HG03108 (cell line): ENCODE measurements around the gene GREM1.

Source experiments
- ATAC-seq: cut with Tn5 transposase; IDR thresholded peaks from one replicate; pipeline ENCODE4 v1.9.1; 2021; ENCODE audit warnings: moderate library complexity; ENCODE audit not compliant: unreplicated experiment

Gene GREM1

DNA sequence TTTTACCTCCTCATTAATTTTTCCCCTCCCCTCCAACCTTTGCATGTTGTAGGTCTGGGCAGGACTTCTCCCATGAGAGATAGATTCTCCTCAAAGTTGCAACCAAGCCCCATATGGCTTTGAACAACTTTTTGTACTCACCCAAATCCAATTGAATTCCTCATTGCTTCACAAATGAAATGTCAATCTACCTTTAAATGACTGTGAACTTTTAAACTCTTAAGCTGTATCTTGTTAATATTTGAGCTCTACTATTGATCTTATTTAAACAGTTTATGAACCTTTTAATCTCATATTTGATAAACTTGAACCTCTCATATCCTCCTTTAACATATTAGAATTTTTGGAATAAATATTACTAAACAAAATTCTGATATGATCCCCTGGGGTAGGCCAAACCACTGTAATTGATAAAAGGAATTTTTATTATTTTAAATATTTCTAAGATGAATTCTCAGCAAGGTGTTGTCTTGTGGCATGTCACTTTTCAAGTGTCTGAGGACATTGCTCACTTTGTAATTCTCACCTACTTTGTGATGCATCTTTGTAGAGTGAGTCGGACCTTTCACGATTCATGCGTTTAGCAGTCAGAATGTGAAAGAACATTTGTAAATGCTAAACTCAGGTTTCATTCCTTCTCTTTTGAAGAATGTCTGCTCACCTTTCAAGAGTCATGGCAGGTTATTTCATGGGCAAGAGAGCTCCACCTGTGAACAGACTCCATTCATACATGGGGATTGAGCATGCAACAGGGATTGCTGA is 23.4 kb upstream of the GREM1 start:
- ATAC-seq, result no peak

DNA sequence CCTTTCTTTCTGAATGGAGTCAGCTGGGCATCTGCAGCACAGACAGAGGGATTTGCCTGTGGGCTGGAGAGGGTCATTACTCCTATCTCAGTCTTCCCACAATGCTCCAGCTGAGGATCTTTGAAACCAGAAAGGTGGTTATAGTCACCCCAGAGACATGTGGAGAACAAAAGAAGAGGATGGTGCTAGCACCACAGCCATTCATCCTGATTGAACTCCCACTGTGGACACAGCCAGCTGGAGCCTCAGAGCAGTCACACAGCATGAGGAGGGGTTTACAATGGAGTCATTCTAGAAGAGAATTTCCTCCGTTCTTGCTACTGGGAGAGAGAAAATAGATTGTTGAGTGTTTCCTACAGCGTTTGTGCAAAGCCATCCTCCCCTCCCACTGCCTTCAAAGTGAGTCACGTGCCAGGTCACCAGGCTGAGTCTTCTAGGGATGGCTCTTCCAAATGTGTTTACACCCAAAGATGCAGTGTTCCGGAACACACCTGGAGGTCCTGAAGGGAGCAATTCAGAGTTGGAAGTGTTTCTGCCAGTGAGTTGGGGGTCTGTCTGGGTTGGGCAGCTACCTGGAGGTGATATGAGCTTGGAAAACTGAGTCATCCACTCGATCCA is 18.9 kb upstream of the GREM1 start:
- no peak for ATAC-seq

DNA sequence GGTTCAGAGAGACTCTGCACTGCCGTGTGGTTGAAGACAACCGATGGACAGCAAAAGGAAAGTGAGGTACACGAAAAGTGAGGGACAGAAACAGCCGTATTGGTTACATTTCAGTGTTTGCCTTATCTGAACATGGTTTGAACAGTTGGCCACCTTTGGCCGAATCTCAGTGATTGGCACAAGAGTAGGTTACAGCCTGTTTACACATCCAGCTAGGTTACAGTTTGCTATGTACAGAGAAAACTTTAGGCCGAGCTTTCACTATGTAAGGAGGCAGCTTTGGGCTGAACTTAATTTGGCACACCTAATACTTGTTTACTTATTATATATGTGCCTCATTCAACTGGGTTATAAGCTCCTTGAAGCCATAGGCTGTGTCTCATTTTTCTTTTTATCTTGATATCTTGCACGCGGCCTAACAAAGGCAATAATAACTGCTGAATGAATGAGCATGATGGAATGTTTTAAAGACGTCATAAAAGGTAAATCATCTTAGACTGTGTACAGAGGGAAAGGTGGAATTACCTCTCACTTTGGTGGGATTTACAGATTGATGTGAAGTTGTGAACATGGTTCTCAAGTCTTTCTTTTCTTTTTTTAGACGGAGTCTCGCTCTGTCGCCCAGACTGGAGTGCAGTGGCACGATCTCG is 17.2 kb upstream of the GREM1 start:
- ATAC-seq, result no peak

DNA sequence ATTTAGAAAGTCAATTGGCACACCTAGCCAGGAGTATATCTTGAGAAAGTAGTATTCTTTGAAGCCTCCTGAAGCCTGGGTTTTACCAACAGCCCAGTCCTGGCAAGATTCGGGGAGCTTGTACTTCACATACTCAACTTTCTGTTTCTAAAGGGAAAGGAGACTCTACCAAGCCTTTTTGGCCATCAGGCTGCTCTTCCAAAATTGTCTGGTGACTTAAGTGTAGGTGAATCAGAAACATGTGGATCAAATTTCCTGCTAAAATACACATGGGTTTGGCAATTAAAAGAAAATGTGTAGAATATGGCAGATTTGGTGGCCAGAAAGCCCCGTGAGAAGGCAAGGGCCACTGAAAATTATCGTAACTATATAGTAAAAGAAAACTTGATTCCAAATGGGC is 15.9 kb upstream of the GREM1 start:
- ATAC-seq, result no peak

DNA sequence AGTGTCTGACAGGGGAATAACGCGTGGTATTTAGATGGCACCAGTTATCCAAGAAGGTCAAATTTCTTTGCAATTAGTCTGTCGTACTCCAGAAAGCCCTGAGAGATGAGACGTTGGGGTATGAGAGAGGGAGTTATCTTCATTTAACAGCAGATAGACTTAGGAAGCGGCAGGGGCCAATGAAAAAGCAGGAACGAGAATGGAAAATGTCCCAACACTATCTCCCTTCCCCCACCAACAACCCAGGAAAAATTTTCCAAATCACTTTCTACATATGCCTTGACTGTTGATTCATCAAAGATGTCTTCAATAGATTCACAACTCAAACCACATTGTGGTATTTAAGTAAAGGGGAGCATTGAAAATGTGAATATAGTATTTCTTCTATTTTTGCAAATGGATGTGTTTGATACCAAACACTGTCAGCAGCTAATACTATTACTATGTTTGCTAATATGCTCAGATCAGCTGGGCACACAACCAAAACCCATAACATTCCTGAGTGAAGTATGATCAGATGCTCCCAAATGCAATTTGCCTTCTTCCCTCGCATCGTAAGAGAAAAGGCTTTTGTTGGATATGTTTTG is 13.3 kb upstream of the GREM1 start:
- ATAC-seq, result no peak

DNA sequence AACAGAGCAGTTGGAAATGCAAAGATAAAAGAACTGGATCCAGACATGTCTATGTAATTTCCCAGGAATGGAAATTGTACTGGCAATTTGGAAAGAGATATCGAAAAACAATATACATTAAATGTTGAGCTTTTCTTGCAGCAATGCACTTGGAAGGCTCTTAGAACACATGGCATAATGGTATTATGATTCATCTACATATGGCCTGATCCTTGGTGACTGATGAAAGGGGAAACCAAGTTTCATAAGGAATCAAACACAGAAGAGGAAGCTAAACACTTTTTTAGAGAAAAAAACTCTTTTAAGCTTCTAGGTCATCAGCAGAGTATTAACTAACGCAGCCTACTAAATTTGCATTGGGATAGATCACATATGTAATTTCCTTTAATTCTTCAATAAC is 12.4 kb upstream of the GREM1 start:
- ATAC-seq, result no peak

DNA sequence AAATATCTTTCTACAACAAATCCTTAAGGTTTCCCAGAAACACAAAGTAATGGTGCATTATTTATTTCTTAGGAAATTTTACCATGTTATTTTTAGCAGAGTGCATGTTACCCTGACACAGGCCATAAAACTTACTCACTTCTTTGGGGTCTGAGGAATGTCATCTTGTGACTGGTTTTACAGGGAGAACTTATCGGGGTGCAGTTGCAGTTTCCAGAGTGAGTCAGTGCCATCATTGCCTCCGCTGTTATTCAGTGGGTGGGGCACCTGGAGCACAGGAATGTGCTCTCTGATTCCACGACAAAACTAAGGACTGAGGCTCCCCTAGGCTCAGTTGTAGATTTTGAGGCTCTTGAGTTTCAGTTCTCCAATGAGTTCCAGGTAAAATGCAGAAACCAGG is 11.1 kb upstream of the GREM1 start:
- no peak for ATAC-seq

DNA sequence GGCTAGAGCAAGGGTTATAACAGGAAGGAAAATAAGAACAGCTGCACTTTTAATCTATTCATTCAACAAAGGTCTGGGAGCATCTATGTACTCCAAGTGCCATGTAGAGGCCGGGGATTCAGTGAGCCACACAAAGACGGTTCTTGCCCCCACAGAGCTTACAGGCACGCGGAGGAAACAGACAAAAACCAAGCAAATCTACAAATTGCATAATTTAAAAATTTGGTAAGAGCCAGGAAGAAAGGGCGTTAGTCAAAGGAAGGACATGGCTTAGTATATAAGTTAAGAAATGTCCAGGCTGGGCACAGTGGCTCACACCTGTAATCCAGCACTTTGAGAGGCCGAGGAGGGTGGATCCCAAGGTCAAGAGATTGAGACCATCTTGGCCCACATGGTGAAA is 10.4 kb upstream of the GREM1 start:
- no peak for ATAC-seq

DNA sequence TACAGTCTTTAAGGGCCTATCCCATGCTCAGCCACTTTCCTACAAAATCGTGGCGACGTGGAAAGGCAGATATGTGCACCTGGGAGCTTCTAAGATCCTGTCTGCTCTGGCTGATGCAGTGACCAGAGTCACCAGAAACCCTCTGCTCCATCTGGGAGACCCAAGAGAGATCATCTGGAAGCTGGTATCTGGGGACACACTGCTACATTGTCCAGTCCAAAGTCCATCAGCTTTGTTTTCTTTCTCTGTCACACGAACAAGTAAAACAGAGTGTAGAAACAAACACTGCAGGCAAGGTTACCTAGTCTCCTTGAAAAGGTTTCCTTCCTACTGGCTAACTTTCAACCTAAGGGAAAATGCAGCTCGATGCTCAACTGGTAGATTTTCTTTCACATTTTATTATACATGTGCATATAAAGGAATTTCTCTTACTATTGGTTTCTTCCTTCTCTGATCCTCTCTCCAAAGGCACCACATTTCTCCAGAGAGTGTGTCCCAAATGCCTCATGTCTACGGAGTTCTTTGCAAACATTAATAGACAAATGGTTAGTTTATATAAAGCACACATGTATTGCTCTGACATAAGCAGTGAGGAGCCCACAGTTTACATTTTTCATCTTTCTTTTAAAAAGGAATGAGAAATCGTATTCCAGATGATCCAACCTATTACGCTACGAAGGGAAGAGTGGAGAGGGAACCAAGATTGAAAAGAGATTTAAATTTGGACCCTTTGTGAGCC is 8.3 kb upstream of the GREM1 start:
- ATAC-seq, result no peak

DNA sequence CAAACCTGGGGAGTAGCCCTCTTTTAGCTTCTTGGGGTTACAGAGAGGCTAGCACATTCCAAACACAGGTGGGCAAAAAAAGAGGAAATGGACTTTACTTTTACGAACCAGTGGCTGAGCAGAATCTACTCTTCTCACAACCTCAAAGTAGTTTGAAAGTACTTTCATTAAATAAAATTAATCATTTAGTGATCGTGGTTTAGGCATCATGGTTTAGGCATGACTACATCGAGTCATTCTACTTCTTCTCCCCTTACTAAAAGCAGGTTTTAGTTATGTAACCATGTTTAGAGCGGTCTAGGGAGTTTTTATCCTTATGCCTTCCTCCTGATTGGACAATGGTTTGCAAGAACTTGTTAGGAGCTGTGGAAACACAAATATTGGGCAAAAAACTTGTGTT is 2.5 kb upstream of the GREM1 start:
- no peak for ATAC-seq

DNA sequence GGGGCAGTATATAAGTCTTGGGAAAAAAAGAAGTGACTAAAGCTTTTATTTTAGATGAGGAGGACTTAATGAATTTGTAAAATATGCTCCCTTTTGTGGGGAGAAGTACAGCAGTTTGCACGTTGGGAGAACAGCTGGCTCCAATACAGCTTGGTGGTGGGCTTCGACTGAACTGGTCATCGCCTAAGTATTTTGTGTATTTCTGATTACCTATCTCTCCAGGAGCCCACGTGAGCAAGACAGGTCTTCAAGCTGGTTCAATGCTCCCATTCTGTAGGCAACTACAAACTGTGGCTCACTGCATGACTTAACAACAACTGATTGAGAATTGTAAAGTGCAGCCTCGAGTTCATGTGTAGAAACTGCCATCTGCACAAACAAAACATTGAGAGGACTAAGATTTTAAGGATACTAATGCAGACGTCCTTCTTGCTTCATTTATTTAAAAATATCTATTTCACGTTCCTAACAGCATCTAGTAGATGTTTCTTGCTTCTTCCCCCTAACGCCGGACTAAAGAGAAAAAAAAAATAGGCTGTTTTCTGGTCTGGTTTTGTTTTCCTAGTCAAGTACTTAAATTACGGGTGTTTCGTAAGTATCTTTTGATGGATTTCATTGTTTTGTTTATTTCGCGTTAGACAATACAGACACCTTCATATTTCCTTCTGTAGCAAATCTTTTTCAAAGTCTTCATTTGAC is 1.4 kb upstream of the GREM1 start:
- ATAC-seq, result no peak

DNA sequence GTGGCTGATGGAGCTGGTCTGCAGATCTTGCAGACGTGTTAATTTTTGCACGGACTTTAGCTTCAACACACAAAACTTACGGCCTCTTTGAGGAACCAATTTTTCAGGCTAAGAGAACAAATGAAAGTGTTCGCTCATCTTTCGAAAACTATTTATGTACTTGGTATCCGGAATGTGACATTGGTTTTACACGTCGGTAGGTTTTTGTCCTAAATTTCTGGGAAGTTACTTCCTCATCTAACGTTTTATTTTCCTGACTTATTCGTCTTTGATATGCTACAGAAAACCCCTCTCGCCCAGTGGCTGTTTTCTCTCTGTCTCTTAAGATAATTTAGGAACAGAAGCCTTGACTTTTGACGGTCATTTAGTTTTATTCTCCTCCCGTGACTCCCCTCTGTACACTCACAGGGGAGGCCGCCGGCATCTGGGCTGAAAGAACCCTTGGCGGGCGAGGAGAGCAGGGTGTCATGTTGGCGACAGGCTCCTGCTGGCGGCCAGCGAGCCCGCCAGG is 834 bp upstream of the GREM1 start:
- no peak for ATAC-seq

DNA sequence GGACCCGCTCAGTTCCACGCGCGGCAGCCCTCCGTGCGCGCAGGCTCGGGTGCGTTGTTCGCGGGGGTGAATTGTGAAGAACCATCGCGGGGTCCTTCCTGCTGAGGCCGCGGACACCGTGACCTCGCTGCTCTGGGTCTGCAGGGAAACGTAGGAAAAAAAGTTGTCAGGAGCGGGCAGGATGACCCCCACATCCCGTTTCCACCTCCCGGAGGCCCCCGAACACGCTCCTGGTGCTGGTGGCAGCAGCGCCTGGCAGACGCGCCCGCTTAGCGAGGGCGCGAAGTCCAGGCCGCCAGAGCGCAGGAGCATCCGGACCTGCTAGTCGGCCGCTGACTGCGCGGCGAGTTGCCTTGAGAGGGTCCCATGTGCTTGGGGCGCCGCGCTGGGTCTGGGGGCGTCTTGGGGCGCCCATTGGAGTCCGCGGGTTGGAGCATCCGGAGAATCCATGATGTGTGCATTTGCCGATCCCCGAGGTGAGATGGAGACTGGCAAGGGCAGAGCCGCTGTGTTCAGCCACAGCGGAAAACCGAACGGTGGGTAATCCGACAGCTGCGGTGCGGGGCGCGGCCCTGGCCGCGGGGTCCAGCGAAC is 520 bp downstream of the GREM1 start:
- ATAC-seq, result no peak

DNA sequence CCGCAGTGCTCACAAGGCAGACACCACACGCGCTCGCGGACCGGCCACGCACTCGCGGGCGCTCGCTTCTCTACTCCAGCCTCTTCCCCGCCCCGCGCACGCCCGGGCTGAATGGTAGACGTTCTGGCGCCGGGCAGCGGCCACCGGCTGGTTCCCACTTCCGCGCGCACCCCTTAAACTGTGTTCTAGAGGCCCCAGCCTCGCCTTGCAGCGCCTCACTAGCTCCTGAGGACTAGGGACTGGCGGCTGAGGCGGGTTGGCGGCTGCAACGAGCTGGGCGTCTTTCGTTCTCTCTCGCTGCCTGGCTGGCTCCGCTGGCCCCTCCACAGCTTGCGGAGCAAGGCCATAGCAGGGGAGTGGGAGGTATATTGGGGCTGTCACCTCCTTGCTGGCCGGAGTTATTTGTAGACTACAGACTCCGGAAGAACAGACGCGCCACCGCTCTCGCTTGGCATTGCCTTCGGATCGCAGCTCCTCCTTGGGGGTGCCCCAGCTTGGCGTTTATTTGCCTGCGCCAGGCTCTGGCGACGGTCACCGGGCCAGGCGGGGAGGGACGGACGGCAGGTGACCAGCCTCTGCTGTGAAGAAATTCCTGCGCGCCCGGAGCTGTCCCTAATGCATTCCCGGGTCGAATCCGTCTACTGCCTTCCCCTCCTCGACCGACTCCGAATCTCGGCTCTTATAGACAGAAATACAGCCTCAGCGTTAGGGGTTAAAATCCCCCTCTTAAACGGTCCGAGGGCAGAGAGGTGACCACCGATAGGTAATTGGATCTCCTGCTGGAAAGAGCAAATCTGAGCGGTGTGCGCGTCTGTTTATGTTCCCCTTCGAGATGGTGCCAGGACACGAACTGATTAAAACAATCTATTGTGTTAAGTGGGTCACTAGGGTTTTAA is 1.3 kb downstream of the GREM1 start:
- ATAC-seq, result no peak

DNA sequence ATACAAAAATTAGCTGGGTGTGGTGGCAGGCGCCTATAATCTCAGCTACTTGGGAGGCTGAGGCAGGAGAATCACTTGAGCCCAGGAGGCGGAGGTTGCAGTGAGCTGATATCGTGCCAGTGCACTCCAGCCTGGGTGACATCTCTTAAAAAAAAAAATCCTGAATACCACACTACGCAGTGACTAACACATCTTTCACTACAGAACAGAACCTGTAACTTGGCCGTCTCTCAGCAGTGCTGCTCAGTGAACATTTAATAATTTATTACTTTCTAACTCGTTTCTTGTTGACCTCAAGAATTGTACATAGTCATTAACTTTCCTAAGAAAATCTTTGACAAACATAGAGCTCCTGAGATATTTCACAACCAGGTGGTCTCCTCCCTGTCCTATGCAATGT is 3.8 kb downstream of the GREM1 start:
- no peak for ATAC-seq

DNA sequence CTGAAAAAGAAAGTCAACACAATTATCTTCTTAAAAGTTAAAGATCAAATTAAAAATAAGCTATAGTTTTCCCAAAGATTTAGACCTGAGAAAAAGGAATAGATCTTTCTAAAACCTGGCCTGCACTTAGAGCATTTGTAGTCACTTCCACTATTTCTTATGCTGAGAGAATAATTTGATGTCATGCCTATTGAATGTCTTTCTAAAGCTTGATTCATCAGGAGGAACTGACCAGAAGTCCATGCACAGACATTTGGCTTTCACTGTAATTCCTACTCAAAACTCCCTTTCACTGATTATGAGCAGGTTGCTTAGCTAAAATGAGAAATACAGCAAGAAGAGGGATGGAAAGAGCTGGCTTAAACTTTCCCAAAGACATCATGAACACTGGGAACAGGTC is 4.3 kb downstream of the GREM1 start:
- no peak for ATAC-seq

DNA sequence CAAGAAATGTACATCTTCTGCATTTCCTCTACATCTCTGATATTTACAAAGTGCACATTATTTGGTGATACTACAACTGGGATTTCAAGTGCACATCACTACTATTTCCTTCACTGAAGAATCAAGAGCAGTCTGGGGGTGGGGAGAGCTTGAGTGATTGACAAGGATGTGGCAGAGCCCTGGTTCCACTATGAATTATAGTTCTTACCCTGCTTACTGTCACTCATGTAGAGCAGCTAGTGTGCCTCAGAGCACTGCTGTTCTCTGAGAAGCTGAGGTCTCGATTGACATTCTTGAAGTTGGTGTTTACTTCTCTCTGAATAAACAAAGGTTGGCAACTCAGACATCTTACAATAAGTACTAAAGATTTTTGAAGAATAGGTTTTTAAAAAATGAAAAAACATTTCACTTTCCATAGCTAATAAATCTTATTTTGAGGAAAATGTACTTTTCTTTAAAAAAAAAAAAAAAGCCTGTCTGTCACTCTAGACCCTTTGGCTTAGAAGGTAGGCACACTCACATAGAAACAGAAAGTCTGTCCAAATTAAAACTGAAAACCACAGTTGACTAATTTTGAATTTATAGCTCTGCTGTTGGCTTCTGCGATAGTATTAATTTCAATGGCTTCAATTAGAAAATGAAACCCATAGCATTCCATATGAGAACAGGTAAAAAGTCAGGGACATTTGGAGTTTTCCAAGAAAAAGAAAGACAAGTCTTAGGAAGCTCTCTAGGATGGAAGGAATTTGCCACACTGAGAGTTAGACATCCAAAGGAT is 5.6 kb downstream of the GREM1 start:
- ATAC-seq, result peak; percentile 88

DNA sequence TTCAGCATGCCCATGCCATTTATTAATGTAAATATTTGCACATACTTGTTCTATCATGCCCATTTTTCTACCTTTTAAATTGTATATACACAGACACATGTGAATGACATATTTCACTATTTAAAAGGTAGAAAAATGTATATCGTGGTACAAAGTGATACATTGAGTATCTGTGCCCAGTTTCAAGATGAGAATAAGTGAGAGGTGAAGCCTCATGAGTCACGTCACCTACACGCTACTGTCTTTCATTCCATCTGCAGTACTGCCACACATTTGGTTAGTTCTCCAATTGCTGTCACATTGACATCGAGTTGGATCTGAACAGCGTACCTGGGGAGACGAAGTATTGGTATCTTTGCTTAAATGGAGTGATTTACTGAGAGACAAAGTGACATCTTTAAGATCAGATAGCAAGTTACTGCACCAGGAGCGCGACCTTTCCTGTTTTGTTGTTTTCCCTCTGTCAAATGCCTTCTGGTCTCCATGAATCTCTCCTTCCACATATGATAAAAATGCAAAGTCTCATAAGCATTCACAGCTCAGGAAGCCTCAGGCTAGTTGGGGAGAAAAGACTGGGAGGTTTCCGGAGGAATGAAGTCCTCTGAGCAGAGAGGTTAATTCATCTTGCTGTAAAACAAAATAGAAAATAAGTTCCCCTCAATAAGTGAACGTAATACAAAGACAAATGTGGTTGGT is 12.0 kb downstream of the GREM1 start:
- ATAC-seq, result no peak
